ENCODE measurements around the gene SLC9A6. TPM values are rescaled to one million over a fixed set of nuclear protein-coding genes. Genes with fewer than 3 reads are reported as not detected.

SLC9A6 gene
- total RNA-seq, 1 experiment from 2014 or later = 13.0 TPM

GRCh38 chrX:136031626-136032025, 46.4 kb downstream of the SLC9A6 start:
- Histone ChIP-seq H3K4me3 (ENCODE audit: low read depth, low read length, poor library complexity, severe bottlenecking) (no peak overlapping the region), H3K36me3 (ENCODE audit: insufficient read depth, low read length, poor library complexity, severe bottlenecking) (no peaks in the 10 kb centered on the region), H3K27me3 (replicated peaks; ENCODE audit: insufficient read depth, low read depth, low read length, poor library complexity) (no peaks in the 10 kb centered on the region), H3K4me1 (ENCODE audit: insufficient read depth, low read length, poor library complexity, severe bottlenecking) (no peaks in the 10 kb centered on the region), H3K9me3 (ENCODE audit: low read depth, low read length, poor library complexity, severe bottlenecking) (no peaks in the 10 kb centered on the region), H3K27ac (ENCODE audit: low read depth, low read length, poor library complexity, severe bottlenecking) (no peak overlapping the region)
- ChIA-PET POLR2A (ENCODE audit: low non-redundant PET) (no interaction called here), CTCF (no interaction called here)
- no TSS peak for BruUV-seq (replicated peaks)
- TF ChIP-seq EZH2 (IDR thresholded peaks at IDR 0.05; ENCODE audit: borderline replicate concordance, low read depth, low read length, poor library complexity, severe bottlenecking) (no peak), CTCF (conservative IDR thresholded peaks at IDR 0.05; ENCODE audit: low read depth, low read length) (no peak)
- intact Hi-C loops (cut with micrococcal nuclease; ENCODE audit: unreplicated experiment) = loop anchor here (5.0 to 10.0 kb wide), 2 partner anchors 171 to 663 kb away; no protein-coding TSS in a partner anchor
- no peak for DNase-seq (ENCODE audit: low spot score)

DNA sequence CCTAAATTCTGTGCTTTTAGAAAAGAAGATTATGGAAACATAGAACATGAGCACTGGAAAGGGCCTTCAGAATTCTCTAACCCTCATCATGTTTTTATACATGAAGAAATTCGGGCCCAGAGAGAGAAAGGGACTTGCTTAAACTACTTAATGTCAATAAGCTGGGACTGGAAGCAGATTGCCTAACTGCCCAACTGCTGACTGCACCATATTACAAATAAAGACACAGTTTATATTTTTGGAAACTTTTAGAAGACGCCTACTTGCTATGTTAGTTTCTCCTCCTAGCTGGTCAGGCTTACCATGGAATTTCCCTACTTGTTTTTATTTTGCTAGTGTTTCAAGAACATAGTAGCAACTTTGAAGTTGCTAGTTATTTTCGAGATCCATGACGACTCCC, 47.1 kb downstream of the SLC9A6 start:
- H3K36me3 ChIP-seq (ENCODE audit: insufficient read depth, low read length, poor library complexity, severe bottlenecking) = no peaks in the 10 kb centered on the region
- no peaks in the 10 kb centered on the region for H3K9me3 ChIP-seq (ENCODE audit: low read depth, low read length, poor library complexity, severe bottlenecking)
- POLR2A ChIA-PET (ENCODE audit: low non-redundant PET) = no interaction called here
- TF ChIP-seq EZH2 (IDR thresholded peaks at IDR 0.05; ENCODE audit: borderline replicate concordance, low read depth, low read length, poor library complexity, severe bottlenecking) (no peak), CTCF (conservative IDR thresholded peaks at IDR 0.05; ENCODE audit: low read depth, low read length) (no peak)
- H3K27ac ChIP-seq (ENCODE audit: low read depth, low read length, poor library complexity, severe bottlenecking) = no peak overlapping the region
- H3K27me3 ChIP-seq (replicated peaks; ENCODE audit: insufficient read depth, low read depth, low read length, poor library complexity) = no peaks in the 10 kb centered on the region
- H3K4me3 ChIP-seq (ENCODE audit: low read depth, low read length, poor library complexity, severe bottlenecking) = no peak overlapping the region
- CTCF ChIA-PET = no interaction called here
- BruUV-seq (replicated peaks) = no TSS peak
- no peaks in the 10 kb centered on the region for H3K4me1 ChIP-seq (ENCODE audit: insufficient read depth, low read length, poor library complexity, severe bottlenecking)
- DNase-seq (ENCODE audit: low spot score) = no peak
- intact Hi-C loops (cut with micrococcal nuclease; ENCODE audit: unreplicated experiment) = loop anchor here (5.0 to 10.0 kb wide), 2 partner anchors 170 to 662 kb away; no protein-coding TSS in a partner anchor

GRCh38 chrX:136034668-136035067, 49.4 kb downstream of the SLC9A6 start:
- Histone ChIP-seq H3K9me3 (ENCODE audit: low read depth, low read length, poor library complexity, severe bottlenecking) (no peaks in the 10 kb centered on the region), H3K27me3 (replicated peaks; ENCODE audit: insufficient read depth, low read depth, low read length, poor library complexity) (no peaks in the 10 kb centered on the region), H3K4me3 (ENCODE audit: low read depth, low read length, poor library complexity, severe bottlenecking) (no peak overlapping the region), H3K36me3 (ENCODE audit: insufficient read depth, low read length, poor library complexity, severe bottlenecking) (no peaks in the 10 kb centered on the region), H3K4me1 (ENCODE audit: insufficient read depth, low read length, poor library complexity, severe bottlenecking) (peaks cover 4% of the 10 kb centered on the region), H3K27ac (ENCODE audit: low read depth, low read length, poor library complexity, severe bottlenecking) (no peak overlapping the region)
- ChIA-PET POLR2A (ENCODE audit: low non-redundant PET) (no interaction called here), CTCF (no interaction called here)
- DNase-seq (ENCODE audit: low spot score) = peak; percentile 4
- no peak for TF ChIP-seq EZH2 (IDR thresholded peaks at IDR 0.05; ENCODE audit: borderline replicate concordance, low read depth, low read length, poor library complexity, severe bottlenecking)
- no peak for TF ChIP-seq CTCF (conservative IDR thresholded peaks at IDR 0.05; ENCODE audit: low read depth, low read length)
- BruUV-seq (replicated peaks) = no TSS peak
- intact Hi-C loops (cut with micrococcal nuclease; ENCODE audit: unreplicated experiment) = loop anchor here (5.0 to 10.0 kb wide), 2 partner anchors 168 to 660 kb away; no protein-coding TSS in a partner anchor

All from A673 (cell line).